SK-N-SH (cell line): ENCODE measurements around the gene LRTM1. TPM values are rescaled to one million over a fixed set of nuclear protein-coding genes. Genes with fewer than 3 reads are reported as not detected.
A peak's percentile ranks its signal among the peaks of the same experiment; 100 is the strongest.

Source experiments
- CTCF ChIA-PET: fragments of 300-600, 350-600 bp; formaldehyde crosslinking; extraction: SDS; loops from one replicate; lab custom pipeline; 2021; lab: Yijun Ruan, JAX
- POLR2A ChIA-PET: fragments of 350-600 bp; sonication (Branson Sonifier 250); formaldehyde crosslinking; extraction: SDS; loops from one replicate; lab custom pipeline; 2020; ENCODE audit warnings: antibody characterized with exemption, inconsistent platforms; lab: Yijun Ruan, JAX
- DNase-seq: peaks from one replicate; pipeline ENCODE4 v3.0.0; 2012
- H2AFZ ChIP-seq: fragments of 200-600 bp; sonication (generic); 2 replicates; pipeline ENCODE4 v1.8.1; 2016; ENCODE audit warnings: antibody characterized with exemption, mild to moderate bottlenecking, low read depth
- H3F3A ChIP-seq: fragments of 200-600 bp; sonication (generic); replicated peaks from 2 replicates; pipeline ENCODE3; 2016; ENCODE audit warnings: antibody characterized with exemption, mild to moderate bottlenecking; ENCODE audit not compliant: insufficient read depth
- H3K27ac ChIP-seq, 2 experiments: fragments of 200-500 bp in 1 of 2; fragments of 200-600 bp in 1 of 2; sonication (Bioruptor generic) in 1 of 2; sonication (generic), shearing (Covaris generic) in 1 of 2; 2 replicates each; pipeline versions ENCODE4 v1.5.1 to v1.6.1; 2014 to 2016; ENCODE audit warnings: low read depth in 2 of 2, inconsistent platforms in 1 of 2, low read length in 1 of 2, mild to moderate bottlenecking in 1 of 2, mixed read lengths in 1 of 2
- H3K27me3 ChIP-seq: fragments of 200-600 bp; sonication (generic), shearing (Covaris generic); 2 replicates; pipeline ENCODE4 v1.6.1; 2016; ENCODE audit warnings: mixed run types; ENCODE audit not compliant: insufficient read depth
- H3K36me3 ChIP-seq, 2 experiments: fragments of 200-500 bp in 1 of 2; fragments of 200-600 bp in 1 of 2; sonication (Bioruptor generic) in 1 of 2; sonication (generic) in 1 of 2; replicated peaks in 1 of 2; 2 replicates each; pipeline versions ENCODE3 to v1.5.1; 2014 to 2016; ENCODE audit warnings: low read length in 1 of 2, mild to moderate bottlenecking in 1 of 2; ENCODE audit not compliant: insufficient read depth in 2 of 2, control insufficient read depth in 1 of 2
- H3K4me1 ChIP-seq, 2 experiments: fragments of 200-500 bp in 1 of 2; fragments of 200-600 bp in 1 of 2; sonication (Bioruptor generic) in 1 of 2; sonication (generic), shearing (Covaris generic) in 1 of 2; 2 replicates each; pipeline versions ENCODE4 v1.5.1 to v1.6.1; 2014 to 2016; ENCODE audit warnings: low read depth in 1 of 2, low read length in 1 of 2, mixed run types in 1 of 2; ENCODE audit not compliant: insufficient read depth in 2 of 2, control insufficient read depth in 1 of 2
- H3K4me2 ChIP-seq: fragments of 200-600 bp; sonication (generic), shearing (Covaris generic); 2 replicates; pipeline ENCODE4 v1.6.1; 2017; ENCODE audit warnings: mixed run types
- H3K4me3 ChIP-seq, 2 experiments: fragments of 200-500 bp in 1 of 2; fragments of 200-600 bp in 1 of 2; sonication (Bioruptor generic) in 1 of 2; sonication (generic), shearing (Covaris generic) in 1 of 2; 2 replicates each; pipeline versions ENCODE4 v1.5.1 to v1.8.1; 2014 to 2016; ENCODE audit warnings: low read depth in 2 of 2, inconsistent platforms in 1 of 2, low read length in 1 of 2, mild to moderate bottlenecking in 1 of 2, mixed read lengths in 1 of 2, moderate library complexity in 1 of 2
- H3K79me2 ChIP-seq: fragments of 200-600 bp; sonication (generic); 2 replicates; pipeline ENCODE4 v1.8.1; 2017; ENCODE audit warnings: mild to moderate bottlenecking; ENCODE audit not compliant: insufficient read depth
- H3K9ac ChIP-seq: fragments of 200-600 bp; sonication (generic); 2 replicates; pipeline ENCODE4 v1.6.1; 2017; ENCODE audit warnings: mixed run types
- H3K9me2 ChIP-seq: fragments of 200-600 bp; sonication (generic); 2 replicates; pipeline ENCODE4 v1.6.1; 2017; ENCODE audit warnings: mixed run types
- H3K9me3 ChIP-seq: fragments of 200-600 bp; sonication (generic); 2 replicates; pipeline ENCODE4 v1.6.1; 2017; ENCODE audit warnings: mixed run types, mild to moderate bottlenecking, moderate library complexity
- H4K20me1 ChIP-seq: fragments of 200-600 bp; sonication (generic); 2 replicates; pipeline ENCODE4 v1.6.1; 2017; ENCODE audit warnings: mild to moderate bottlenecking, mixed run types; ENCODE audit not compliant: insufficient read depth
- TCF12 ChIP-seq: IDR thresholded peaks from 2 replicates; pipeline ENCODE4 v1.4.0; 2012
- YY1 ChIP-seq: IDR thresholded peaks from 2 replicates; pipeline ENCODE4 v1.4.0; 2012; ENCODE audit warnings: low read depth, mild to moderate bottlenecking
- WGBS: methylation state at CpG from one replicate; pipeline ENCODE4 v1.1.6; 2017; ENCODE audit warnings: low lambda C conversion rate; 5-methylcytosine and 5-hydroxymethylcytosine counted together
- polyA plus RNA-seq, 3 experiments: library from polyadenylated mRNA; depleted of rRNA; stranded (reverse); fragments of >200 nt; gene quantifications; 2 replicates each; pipeline ENCODE4 v1.2.3, GENCODE V29; 2012
- TF ChIP-seq, protein P1 (sequence below): fragments of 150-350 bp; IDR thresholded peaks from 2 replicates; pipeline ENCODE4 v1.6.1; 2017; ENCODE audit warnings: antibody characterized with exemption, low read length, low read depth, borderline replicate concordance
- TF ChIP-seq, protein P2 (sequence below): IDR thresholded peaks from 2 replicates; pipeline ENCODE4 v1.4.0; 2012; ENCODE audit warnings: low read depth, borderline replicate concordance
- TF ChIP-seq, protein P3 (sequence below): fragments of 200-600 bp; sonication (generic); IDR thresholded peaks from 2 replicates; pipeline ENCODE4 v1.6.1; 2017; ENCODE audit warnings: antibody characterized with exemption, mild to moderate bottlenecking, moderate library complexity

LRTM1 gene
- polyA plus RNA-seq, 1 of the 3 experiments (the other 2 are of a cell fraction), result 0.03 TPM

DNA sequence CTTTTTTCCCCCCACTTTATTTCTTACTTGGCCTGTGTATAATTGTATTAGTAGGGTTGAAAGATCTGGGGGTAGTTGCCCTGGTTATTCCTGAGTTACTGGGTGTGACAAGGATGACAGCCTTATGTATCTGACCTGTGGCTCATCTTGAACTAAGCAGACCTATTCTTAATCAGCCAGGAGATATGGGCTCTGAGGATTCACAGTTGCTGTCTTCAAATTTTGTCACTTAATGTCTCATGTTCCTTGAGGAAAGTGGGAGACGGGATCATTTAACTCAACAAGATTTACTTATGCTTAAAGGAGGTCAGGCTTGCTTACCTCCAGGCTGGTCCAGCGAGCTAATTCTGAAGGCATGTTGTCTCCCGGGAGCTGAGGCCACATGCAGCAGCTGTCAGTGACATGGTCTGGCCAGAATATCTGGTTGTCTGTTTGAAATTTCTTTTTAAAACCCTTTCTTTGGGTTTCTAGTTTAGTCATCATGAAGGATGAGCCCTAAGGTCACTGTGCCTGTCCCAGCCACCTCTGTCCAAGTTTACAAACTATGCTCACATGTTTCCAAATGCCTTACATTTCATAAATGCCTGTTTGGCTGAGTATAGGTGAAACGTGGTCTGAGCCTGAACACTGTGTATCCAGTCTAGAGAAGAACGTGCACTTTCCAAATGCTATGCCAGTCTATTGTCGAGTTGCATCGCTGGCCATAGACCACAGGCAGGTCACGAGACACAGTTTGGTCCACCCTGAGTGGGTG lies 26.8 kb downstream of the LRTM1 start:
- Histone ChIP-seq H4K20me1 (no peaks in the 10 kb centered on the region), H3K36me3 (no peaks in the 10 kb centered on the region), H3K4me3 (no peak overlapping the region), H3F3A (peaks cover 25% of the 10 kb centered on the region), H3K4me2 (no peak overlapping the region), H3K9ac (no peak overlapping the region), H3K4me1 (peaks cover 3 to 23% of the 10 kb centered on the region in 2 experiments; a peak in 3 of 4 replicates)
- DNase-seq, result no peak
- POLR2A ChIA-PET, result no interaction called here
- WGBS, result 74% methylated on average over 8 of the region's 8 CpGs
- TF ChIP-seq YY1 (no peak), TCF12 (peak; percentile 36; the same call in 1 of the 2 replicates)
- TF ChIP-seq, all 33 proteins: peak for 1
- Histone ChIP-seq H3K27ac (no peak overlapping the region; a peak in 1 of 4 replicates), H3K9me2 (no peaks in the 10 kb centered on the region), H3K79me2 (no peaks in the 10 kb centered on the region), H3K27me3 (no peaks in the 10 kb centered on the region), H3K9me3 (no peaks in the 10 kb centered on the region), H2AFZ (no peak overlapping the region)
- CTCF ChIA-PET, result no interaction called here

- no peak overlapping the region for H2AFZ ChIP-seq
- CTCF ChIA-PET, result no interaction called here
- H3K27me3 ChIP-seq, result no peaks in the 10 kb centered on the region
- H3K27ac ChIP-seq, result no peak overlapping the region
- no peaks in the 10 kb centered on the region for H4K20me1 ChIP-seq
- DNase-seq, result no peak
- peaks cover 3 to 17% of the 10 kb centered on the region in 2 experiments; a peak in 3 of 4 replicates for H3K4me1 ChIP-seq
- no peaks in the 10 kb centered on the region for H3K9me3 ChIP-seq
- H3F3A ChIP-seq, result peaks cover 25% of the 10 kb centered on the region
- H3K79me2 ChIP-seq, result no peaks in the 10 kb centered on the region
- POLR2A ChIA-PET, result no interaction called here
- H3K9ac ChIP-seq, result no peak overlapping the region
- H3K4me3 ChIP-seq, result no peak overlapping the region
- TF ChIP-seq, protein P1, sequence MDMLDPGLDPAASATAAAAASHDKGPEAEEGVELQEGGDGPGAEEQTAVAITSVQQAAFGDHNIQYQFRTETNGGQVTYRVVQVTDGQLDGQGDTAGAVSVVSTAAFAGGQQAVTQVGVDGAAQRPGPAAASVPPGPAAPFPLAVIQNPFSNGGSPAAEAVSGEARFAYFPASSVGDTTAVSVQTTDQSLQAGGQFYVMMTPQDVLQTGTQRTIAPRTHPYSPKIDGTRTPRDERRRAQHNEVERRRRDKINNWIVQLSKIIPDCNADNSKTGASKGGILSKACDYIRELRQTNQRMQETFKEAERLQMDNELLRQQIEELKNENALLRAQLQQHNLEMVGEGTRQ, result no peak
- TF ChIP-seq, protein P2, sequence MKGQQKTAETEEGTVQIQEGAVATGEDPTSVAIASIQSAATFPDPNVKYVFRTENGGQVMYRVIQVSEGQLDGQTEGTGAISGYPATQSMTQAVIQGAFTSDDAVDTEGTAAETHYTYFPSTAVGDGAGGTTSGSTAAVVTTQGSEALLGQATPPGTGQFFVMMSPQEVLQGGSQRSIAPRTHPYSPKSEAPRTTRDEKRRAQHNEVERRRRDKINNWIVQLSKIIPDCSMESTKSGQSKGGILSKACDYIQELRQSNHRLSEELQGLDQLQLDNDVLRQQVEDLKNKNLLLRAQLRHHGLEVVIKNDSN, result no peak
- TF ChIP-seq, protein P3, sequence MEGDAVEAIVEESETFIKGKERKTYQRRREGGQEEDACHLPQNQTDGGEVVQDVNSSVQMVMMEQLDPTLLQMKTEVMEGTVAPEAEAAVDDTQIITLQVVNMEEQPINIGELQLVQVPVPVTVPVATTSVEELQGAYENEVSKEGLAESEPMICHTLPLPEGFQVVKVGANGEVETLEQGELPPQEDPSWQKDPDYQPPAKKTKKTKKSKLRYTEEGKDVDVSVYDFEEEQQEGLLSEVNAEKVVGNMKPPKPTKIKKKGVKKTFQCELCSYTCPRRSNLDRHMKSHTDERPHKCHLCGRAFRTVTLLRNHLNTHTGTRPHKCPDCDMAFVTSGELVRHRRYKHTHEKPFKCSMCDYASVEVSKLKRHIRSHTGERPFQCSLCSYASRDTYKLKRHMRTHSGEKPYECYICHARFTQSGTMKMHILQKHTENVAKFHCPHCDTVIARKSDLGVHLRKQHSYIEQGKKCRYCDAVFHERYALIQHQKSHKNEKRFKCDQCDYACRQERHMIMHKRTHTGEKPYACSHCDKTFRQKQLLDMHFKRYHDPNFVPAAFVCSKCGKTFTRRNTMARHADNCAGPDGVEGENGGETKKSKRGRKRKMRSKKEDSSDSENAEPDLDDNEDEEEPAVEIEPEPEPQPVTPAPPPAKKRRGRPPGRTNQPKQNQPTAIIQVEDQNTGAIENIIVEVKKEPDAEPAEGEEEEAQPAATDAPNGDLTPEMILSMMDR, result no peak
- WGBS, result 72% methylated on average over 5 of the region's 6 CpGs
- no peaks in the 10 kb centered on the region for H3K36me3 ChIP-seq
- H3K4me2 ChIP-seq, result no peak overlapping the region
- no peaks in the 10 kb centered on the region for H3K9me2 ChIP-seq
Observed at GRCh38 chr3:54899273-54899672, 28.6 kb downstream of the LRTM1 start.
